ENCODE results near the gene PRPF6. TPM values are rescaled to one million over a fixed set of nuclear protein-coding genes. Genes with fewer than 3 reads are reported as not detected.
A peak's percentile ranks its signal among the peaks of the same experiment; 100 is the strongest.

PRPF6 gene
- total and polyA plus RNA-seq, 2 of the 13 experiments (the other 11 are each of a cell fraction or from before 2014, with no cell fraction given): 63.7 to 101 TPM

DNA sequence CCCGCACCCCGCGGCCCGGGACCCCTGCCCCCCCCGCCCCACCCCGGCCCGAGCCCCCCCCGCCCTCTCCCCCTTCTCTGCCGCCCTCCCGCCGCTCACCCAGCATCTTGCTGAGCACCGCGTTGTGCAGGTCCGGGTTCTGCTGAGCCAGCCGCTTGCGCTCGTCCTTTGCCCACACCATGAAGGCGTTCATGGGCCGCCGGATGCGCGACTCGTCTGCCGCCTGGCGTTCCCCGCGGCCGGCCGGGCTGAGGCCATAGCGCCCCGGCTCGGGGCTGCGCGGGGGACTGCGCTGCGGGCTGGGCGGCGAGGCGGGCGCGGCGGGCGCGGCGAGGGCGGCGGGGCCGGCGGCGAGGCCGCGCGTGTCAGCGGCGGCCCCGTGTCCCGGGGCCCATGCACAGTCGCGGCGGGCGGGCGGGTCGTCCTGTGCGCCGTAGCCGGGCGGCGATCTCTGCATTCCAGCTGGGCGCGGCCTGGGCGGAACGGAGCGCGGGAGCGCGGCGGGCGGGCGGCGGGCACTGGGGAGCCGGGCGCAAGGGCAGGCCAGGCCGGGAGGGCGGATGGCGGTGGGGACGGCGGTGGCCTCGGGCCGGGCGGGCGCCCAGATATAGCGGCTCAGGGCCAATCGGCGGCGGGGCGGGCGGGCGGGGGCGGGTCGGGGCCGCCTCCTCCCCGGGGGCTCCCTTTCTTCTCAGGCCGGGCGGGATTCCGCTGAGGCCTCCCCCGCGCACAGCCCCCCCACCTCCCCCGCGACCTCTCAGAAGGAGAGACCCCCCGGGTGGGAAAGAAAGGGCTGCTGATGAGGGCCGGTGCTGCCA lies 68.3 kb downstream of the PRPF6 start, which contains the start of gene SOX18 (continued):
- TF ChIP-seq, protein P1, sequence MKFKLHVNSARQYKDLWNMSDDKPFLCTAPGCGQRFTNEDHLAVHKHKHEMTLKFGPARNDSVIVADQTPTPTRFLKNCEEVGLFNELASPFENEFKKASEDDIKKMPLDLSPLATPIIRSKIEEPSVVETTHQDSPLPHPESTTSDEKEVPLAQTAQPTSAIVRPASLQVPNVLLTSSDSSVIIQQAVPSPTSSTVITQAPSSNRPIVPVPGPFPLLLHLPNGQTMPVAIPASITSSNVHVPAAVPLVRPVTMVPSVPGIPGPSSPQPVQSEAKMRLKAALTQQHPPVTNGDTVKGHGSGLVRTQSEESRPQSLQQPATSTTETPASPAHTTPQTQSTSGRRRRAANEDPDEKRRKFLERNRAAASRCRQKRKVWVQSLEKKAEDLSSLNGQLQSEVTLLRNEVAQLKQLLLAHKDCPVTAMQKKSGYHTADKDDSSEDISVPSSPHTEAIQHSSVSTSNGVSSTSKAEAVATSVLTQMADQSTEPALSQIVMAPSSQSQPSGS (CRISPR knock-in tag; IDR thresholded peaks at IDR 0.05): 0 out of 2 replicates have a peak, but pooled peaks have one; percentile 22
- TF ChIP-seq PHF20 (CRISPR knock-in tag; IDR thresholded peaks at IDR 0.05): no peak
- no peak for TF ChIP-seq MNT (IDR thresholded peaks at IDR 0.05)
- no peak for TF ChIP-seq ZNF761 (CRISPR knock-in tag; conservative IDR thresholded peaks at IDR 0.05)
- TF ChIP-seq ZNF577 (CRISPR knock-in tag; IDR thresholded peaks at IDR 0.05; ENCODE audit: borderline replicate concordance, low read depth): no peak
- 0 out of 2 replicates have a peak, but pooled peaks have one; percentile 14 for TF ChIP-seq SALL1 (CRISPR knock-in tag; IDR thresholded peaks at IDR 0.05)
- TF ChIP-seq, protein P2, sequence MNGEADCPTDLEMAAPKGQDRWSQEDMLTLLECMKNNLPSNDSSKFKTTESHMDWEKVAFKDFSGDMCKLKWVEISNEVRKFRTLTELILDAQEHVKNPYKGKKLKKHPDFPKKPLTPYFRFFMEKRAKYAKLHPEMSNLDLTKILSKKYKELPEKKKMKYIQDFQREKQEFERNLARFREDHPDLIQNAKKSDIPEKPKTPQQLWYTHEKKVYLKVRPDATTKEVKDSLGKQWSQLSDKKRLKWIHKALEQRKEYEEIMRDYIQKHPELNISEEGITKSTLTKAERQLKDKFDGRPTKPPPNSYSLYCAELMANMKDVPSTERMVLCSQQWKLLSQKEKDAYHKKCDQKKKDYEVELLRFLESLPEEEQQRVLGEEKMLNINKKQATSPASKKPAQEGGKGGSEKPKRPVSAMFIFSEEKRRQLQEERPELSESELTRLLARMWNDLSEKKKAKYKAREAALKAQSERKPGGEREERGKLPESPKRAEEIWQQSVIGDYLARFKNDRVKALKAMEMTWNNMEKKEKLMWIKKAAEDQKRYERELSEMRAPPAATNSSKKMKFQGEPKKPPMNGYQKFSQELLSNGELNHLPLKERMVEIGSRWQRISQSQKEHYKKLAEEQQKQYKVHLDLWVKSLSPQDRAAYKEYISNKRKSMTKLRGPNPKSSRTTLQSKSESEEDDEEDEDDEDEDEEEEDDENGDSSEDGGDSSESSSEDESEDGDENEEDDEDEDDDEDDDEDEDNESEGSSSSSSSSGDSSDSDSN (CRISPR knock-in tag; IDR thresholded peaks at IDR 0.05): peak; percentile 84
- no peak for TF ChIP-seq FIP1L1 (IDR thresholded peaks at IDR 0.05; ENCODE audit: borderline replicate concordance, insufficient read depth, low read depth, low read length)
- TF ChIP-seq, protein P3, sequence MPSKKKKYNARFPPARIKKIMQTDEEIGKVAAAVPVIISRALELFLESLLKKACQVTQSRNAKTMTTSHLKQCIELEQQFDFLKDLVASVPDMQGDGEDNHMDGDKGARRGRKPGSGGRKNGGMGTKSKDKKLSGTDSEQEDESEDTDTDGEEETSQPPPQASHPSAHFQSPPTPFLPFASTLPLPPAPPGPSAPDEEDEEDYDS (CRISPR knock-in tag; IDR thresholded peaks at IDR 0.05): peak; percentile 67
- no peak for TF ChIP-seq GABPA (IDR thresholded peaks at IDR 0.05; ENCODE audit: low read depth, low read length)
- no peak for TF ChIP-seq GABPA (CRISPR knock-in tag; IDR thresholded peaks at IDR 0.05; ENCODE audit: low read depth)
- TF ChIP-seq SAP130 (CRISPR knock-in tag; IDR thresholded peaks at IDR 0.05; ENCODE audit: low read depth): peak; percentile 69
- no peak for TF ChIP-seq ZFP1 (CRISPR knock-in tag; IDR thresholded peaks at IDR 0.05)
- 0 out of 2 replicates have a peak, but pooled peaks have one; percentile 32 for TF ChIP-seq ATF7-NPFF (CRISPR knock-in tag; IDR thresholded peaks at IDR 0.05; ENCODE audit: low read depth)
- TF ChIP-seq, protein P4, sequence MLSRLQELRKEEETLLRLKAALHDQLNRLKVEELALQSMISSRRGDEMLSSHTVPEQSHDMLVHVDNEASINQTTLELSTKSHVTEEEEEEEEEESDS (CRISPR knock-in tag; IDR thresholded peaks at IDR 0.05; ENCODE audit: borderline replicate concordance): no peak
- TF ChIP-seq HNF1A (IDR thresholded peaks at IDR 0.05; ENCODE audit: low read depth): no peak
- TF ChIP-seq HNF1A (CRISPR knock-in tag; IDR thresholded peaks at IDR 0.05; ENCODE audit: borderline replicate concordance): no peak
- TF ChIP-seq KDM2A (CRISPR knock-in tag; IDR thresholded peaks at IDR 0.05; ENCODE audit: borderline replicate concordance, low read depth): peak; percentile 53; the same call in 1 of the 2 replicates
- TF ChIP-seq ZNF564 (CRISPR knock-in tag; IDR thresholded peaks at IDR 0.05): 0 out of 2 replicates have a peak, but pooled peaks have one; percentile 16

Data from HepG2 (cell line).